ENCODE data around the gene CELF4.

Gene CELF4

DNA sequence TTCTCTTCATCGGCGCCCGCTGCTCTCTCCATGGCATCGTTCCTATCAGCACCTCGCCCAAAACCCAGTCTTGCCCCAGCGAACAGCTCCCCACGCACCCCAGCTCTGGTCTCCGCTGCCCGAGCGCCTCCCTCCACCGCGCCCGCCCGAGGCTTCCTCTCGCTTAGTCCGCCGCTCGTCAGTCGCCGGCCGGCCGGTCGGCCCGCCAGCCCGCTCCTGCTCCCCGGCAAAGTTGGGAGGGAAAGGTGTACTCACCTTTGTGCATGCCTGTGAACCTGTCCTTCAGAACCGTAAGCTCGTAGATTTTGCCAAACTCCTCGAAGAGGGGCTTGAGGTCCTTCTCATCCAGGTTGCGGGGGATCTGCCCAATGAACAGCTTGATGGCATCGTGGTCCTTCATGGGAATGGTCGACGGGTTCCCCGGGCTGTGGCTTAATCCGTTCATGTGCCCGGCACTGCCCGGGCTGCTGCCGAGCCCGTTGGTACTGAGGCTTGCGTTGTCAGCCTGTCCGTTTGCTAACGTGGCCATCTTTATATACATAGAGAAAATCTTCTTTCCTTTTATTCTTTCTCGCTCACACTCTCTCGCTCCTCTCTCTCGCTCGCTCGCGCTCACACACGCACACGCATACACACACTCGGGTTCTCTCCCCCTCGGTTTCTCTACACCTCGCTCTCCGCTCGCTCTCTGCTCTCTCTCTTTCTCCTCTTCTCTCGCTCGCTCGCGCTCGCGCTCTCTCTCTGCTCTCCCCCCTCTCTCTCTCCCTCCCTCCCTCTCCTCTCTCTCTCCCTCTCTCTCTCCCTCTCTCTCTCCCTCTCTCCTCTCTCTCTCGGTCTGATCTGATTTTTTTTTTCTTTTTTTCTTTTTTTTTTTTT is at the start of gene CELF4:
CELF4 (minus strand) TSS at position 698 of the 876 bp plus-strand sequence.
- Mint-ChIP-seq H3K9me3 (no peaks in the 10 kb centered on the region), H3K27ac (no peak within 1 kb of the TSS), H3K4me3 (peak within 1 kb of the TSS; percentile 50), H3K27me3 (peaks cover 70% of the 10 kb centered on the region), H3K36me3 (ENCODE audit: low read depth) (no peaks in the 10 kb centered on the region), H3K4me1 (ENCODE audit: low read depth) (peaks cover 18% of the 10 kb centered on the region)
- no peak for DNase-seq

- H3K27ac Mint-ChIP-seq, result no peak overlapping the region
- no peaks in the 10 kb centered on the region for H3K9me3 Mint-ChIP-seq
Observed at GRCh38 chr18:37613253-37613565, 47.6 kb upstream of the CELF4 start.

GRCh38 chr18:37612524-37613252 is 47.1 kb upstream of the CELF4 start:
- Mint-ChIP-seq H3K27ac (no peak overlapping the region), H3K4me1 (ENCODE audit: low read depth) (no peaks in the 10 kb centered on the region), H3K27me3 (no peaks in the 10 kb centered on the region), H3K4me3 (no peak overlapping the region), H3K9me3 (no peaks in the 10 kb centered on the region), H3K36me3 (ENCODE audit: low read depth) (no peaks in the 10 kb centered on the region)
- DNase-seq, result no peak

More at GRCh38 chr18:37613253-37613565, 47.6 kb upstream of the CELF4 start:
- Mint-ChIP-seq H3K27me3 (no peaks in the 10 kb centered on the region), H3K4me1 (ENCODE audit: low read depth) (no peaks in the 10 kb centered on the region), H3K4me3 (no peak overlapping the region), H3K36me3 (ENCODE audit: low read depth) (no peaks in the 10 kb centered on the region)
- DNase-seq, result no peak

DNA sequence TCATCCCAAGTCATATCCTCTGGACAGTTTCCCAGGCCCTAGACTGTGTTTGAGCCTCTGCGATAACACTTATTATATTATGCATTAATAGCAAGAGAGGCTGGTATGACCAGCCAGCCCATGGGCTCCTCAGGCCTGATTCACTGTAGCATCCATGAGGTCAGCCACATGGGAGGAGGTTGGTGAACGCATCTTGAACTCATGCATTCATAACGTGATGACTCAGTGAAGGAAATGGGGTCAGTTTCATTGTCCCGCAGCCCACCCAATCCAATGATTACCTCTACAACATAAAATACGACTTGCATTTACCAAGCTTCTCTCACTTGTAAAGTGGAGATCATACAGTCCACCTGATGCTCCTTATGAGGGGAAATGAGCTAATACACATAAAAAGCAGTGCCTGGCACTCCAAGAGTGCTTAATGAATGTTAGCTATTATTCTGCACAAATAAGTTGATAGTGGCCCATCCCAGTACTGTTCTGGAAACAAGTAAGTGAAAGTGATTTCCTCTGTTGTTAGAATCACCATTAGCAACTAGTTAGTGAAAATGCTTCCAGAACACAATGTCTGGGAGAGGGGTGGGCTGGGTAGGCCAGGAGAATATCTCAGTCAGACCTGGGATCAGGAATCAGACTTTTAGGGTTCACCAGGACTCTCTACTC is 46.1 kb upstream of the CELF4 start:
- no peaks in the 10 kb centered on the region for H3K27me3 Mint-ChIP-seq
- no peaks in the 10 kb centered on the region for H3K9me3 Mint-ChIP-seq
- H3K36me3 Mint-ChIP-seq (ENCODE audit: low read depth), result no peaks in the 10 kb centered on the region
- no peak for DNase-seq
- no peaks in the 10 kb centered on the region for H3K4me1 Mint-ChIP-seq (ENCODE audit: low read depth)
- H3K27ac Mint-ChIP-seq, result no peak overlapping the region
- H3K4me3 Mint-ChIP-seq, result no peak overlapping the region

- Mint-ChIP-seq H3K4me3 (no peak overlapping the region), H3K27ac (no peak overlapping the region)
- no peak for DNase-seq
Observed at GRCh38 chr18:37608876-37609275, 43.3 kb upstream of the CELF4 start.

DNA sequence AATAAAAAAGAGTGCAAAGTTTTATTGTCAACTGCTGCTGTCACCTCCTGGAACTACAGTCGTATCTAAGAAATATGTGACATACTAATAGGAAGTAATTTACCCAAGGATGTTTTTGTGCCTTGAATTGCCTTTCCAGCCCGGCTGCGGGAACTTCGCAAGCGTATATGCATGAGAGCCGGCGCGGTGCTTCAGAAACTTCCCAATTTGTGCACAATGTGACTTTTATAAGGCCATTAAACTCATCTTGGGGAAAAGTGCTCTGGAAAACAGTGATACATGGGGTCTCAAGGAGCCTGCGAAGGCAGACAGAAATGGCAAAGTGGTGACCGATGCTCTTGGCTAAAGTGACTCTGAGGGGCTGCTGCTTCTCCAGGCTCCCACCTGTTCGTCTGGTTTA is 41.7 kb upstream of the CELF4 start:
- H3K27ac Mint-ChIP-seq, result no peak overlapping the region
- no peaks in the 10 kb centered on the region for H3K27me3 Mint-ChIP-seq
- no peaks in the 10 kb centered on the region for H3K4me1 Mint-ChIP-seq (ENCODE audit: low read depth)
- peaks cover 7% of the 10 kb centered on the region for H3K9me3 Mint-ChIP-seq
- DNase-seq, result no peak
- H3K4me3 Mint-ChIP-seq, result no peak overlapping the region
- no peaks in the 10 kb centered on the region for H3K36me3 Mint-ChIP-seq (ENCODE audit: low read depth)

More at GRCh38 chr18:37608876-37609275, 43.3 kb upstream of the CELF4 start:
- Mint-ChIP-seq H3K27me3 (no peaks in the 10 kb centered on the region), H3K9me3 (peaks cover 5% of the 10 kb centered on the region), H3K4me1 (ENCODE audit: low read depth) (no peaks in the 10 kb centered on the region), H3K36me3 (ENCODE audit: low read depth) (no peaks in the 10 kb centered on the region)

DNA sequence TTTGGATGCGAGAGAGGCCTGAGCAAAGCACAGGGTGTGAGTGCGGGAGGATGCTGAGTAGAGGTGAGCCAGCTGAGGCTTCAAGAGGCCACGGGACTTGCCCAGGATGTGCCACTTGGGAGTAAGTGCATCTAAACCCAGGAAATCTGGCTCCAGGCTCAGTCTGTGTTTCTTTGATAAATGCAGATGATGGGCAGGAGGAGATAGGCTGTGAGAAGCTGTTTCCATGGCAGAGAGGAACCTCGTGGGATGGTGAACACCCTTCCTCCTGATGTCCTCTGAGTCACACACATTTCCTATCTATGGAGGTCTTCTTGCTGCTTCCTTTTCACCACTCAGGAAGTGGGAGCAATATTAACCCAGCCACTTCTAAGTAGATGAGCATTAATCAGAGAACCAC is 38.4 kb upstream of the CELF4 start:
- Mint-ChIP-seq H3K4me1 (ENCODE audit: low read depth) (no peaks in the 10 kb centered on the region), H3K36me3 (ENCODE audit: low read depth) (no peaks in the 10 kb centered on the region), H3K27me3 (no peaks in the 10 kb centered on the region), H3K4me3 (no peak overlapping the region), H3K27ac (no peak overlapping the region), H3K9me3 (peaks cover 7% of the 10 kb centered on the region)
- DNase-seq, result no peak

- Mint-ChIP-seq H3K9me3 (peaks cover 5% of the 10 kb centered on the region), H3K4me3 (no peak overlapping the region), H3K27me3 (no peaks in the 10 kb centered on the region), H3K4me1 (ENCODE audit: low read depth) (no peaks in the 10 kb centered on the region), H3K27ac (no peak overlapping the region), H3K36me3 (ENCODE audit: low read depth) (no peaks in the 10 kb centered on the region)
- DNase-seq, result no peak
Observed at GRCh38 chr18:37598966-37599896, 33.6 kb upstream of the CELF4 start.

DNA sequence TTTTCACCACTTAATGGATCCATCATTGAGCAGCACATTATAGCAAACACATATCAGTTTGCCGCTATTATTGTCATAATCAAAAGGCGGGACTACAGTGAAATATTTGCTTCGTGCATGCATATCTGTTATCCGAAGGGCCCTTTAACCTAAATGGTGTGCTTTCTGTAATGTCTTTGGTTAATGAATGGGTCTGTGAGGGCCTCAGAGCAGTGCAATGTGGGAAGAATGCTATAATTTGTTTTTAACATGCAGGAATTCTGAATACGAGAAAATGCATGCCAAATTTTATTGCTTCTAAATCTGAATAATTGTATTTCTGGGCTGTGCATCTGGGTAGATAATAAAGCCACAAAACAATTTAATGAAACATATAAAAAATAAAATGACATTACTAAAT is 32.8 kb upstream of the CELF4 start:
- no peaks in the 10 kb centered on the region for H3K4me1 Mint-ChIP-seq (ENCODE audit: low read depth)
- DNase-seq, result no peak
- no peaks in the 10 kb centered on the region for H3K36me3 Mint-ChIP-seq (ENCODE audit: low read depth)
- no peak overlapping the region for H3K4me3 Mint-ChIP-seq
- H3K27me3 Mint-ChIP-seq, result no peaks in the 10 kb centered on the region
- H3K9me3 Mint-ChIP-seq, result peaks cover 2% of the 10 kb centered on the region
- H3K27ac Mint-ChIP-seq, result no peak overlapping the region

DNA sequence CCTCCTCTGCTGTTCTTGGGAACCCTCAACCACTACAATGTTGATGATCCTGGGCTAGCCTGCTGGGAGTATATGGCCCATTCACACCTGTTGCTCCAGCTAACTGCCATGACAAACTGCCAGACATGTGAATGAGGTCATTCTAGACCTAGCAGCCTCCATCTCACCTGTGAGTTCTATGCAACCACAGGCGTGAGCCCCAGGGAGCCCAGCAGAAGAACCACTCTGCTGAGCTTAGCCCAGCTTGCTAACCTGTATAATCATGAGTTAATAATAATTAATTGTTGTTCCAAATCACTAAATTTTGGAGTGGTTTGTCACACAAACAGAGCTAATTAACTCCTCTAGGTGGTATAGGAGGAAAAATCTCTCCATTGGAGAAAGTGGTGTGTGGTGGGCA is 24.7 kb upstream of the CELF4 start:
- Mint-ChIP-seq H3K27ac (no peak overlapping the region), H3K4me1 (ENCODE audit: low read depth) (no peaks in the 10 kb centered on the region), H3K36me3 (ENCODE audit: low read depth) (no peaks in the 10 kb centered on the region), H3K27me3 (peaks cover 2% of the 10 kb centered on the region), H3K4me3 (no peak overlapping the region), H3K9me3 (peaks cover 3% of the 10 kb centered on the region)
- DNase-seq, result no peak

- Mint-ChIP-seq H3K36me3 (ENCODE audit: low read depth) (no peaks in the 10 kb centered on the region), H3K27me3 (peaks cover 2% of the 10 kb centered on the region), H3K9me3 (peaks cover 3% of the 10 kb centered on the region), H3K4me1 (ENCODE audit: low read depth) (no peaks in the 10 kb centered on the region), H3K27ac (no peak overlapping the region), H3K4me3 (no peak overlapping the region)
- no peak for DNase-seq
Observed at GRCh38 chr18:37588289-37588688, 22.7 kb upstream of the CELF4 start.

DNA sequence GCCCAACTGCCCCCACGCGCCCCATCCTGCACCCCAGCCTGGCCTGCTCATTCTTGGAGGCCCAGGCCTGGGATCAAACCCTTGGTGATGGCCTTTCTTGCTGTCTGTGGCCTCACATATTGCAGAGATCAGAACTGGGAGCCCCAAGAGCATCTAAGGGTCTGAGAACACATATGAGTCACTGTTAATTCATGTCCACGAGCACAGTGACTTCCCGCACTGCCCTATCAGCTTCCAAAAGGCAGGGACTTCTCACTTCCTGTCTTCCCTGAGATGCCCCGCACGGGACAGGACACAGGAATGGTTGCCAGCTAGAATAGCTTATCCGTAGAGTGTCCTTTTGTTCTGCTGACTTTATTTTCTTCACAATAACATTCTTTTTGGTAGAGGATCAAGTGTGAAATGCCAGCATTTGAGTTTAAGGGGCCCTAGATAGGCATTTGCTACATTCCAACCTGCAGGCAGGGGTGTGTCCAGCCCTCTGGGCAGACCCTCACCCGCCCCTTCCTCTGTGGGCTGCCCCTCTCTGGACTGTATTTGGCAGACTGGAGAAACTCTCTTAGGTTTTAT is 21.1 kb upstream of the CELF4 start:
- no peaks in the 10 kb centered on the region for H3K36me3 Mint-ChIP-seq (ENCODE audit: low read depth)
- no peaks in the 10 kb centered on the region for H3K4me1 Mint-ChIP-seq (ENCODE audit: low read depth)
- no peak for DNase-seq
- no peaks in the 10 kb centered on the region for H3K27me3 Mint-ChIP-seq
- no peak overlapping the region for H3K4me3 Mint-ChIP-seq
- no peak overlapping the region for H3K27ac Mint-ChIP-seq
- no peaks in the 10 kb centered on the region for H3K9me3 Mint-ChIP-seq

DNA sequence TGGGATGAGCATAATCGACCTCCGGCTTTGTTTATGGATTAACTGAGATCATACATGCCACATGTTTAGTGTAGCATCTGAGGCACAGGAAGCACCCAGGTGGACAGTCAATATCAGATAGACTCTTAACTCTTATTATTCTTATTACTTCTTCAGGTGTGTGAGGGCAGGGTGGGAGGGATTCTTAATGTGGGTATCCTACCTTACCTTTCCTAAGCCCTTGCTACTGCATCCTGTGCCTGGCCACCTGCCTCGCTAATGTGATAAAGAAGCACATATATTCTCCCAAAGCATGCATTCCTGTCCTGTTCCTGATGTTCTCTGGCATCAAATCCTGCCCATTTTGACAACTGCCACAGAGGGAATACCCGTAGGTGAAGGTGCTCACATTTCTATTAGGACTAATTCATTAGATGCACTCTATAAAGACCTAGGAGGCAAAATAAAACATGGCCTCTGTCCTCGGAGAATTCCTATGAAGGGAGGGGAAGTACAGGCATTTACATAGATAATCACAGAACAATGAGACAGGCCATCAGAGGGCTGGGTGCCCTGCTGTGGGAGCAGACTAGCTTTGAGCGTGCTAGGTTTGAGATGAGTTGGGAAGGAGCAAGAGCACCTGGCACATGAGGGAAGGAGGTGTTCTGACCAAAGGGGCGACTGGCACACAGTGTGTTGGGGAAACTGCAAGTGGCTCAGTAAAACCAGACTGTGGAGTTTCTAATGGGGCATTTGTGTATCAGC is 19.5 kb upstream of the CELF4 start:
- peaks cover 3% of the 10 kb centered on the region for H3K27me3 Mint-ChIP-seq
- H3K4me1 Mint-ChIP-seq (ENCODE audit: low read depth), result no peaks in the 10 kb centered on the region
- no peaks in the 10 kb centered on the region for H3K9me3 Mint-ChIP-seq
- no peak overlapping the region for H3K4me3 Mint-ChIP-seq
- DNase-seq, result no peak
- H3K27ac Mint-ChIP-seq, result no peak overlapping the region
- no peaks in the 10 kb centered on the region for H3K36me3 Mint-ChIP-seq (ENCODE audit: low read depth)

Measured in activated T-cell treated with anti-CD3 and anti-CD28 coated beads, Interleukin-2, amount 50 U/mL, for 24 hours (primary cell).